EL (cell line): ENCODE results near the gene SYNPR.
A peak's percentile ranks its signal among the peaks of the same experiment; 100 is the strongest.

Experiments used
- DNase-seq: peaks from one replicate; pipeline ENCODE4 v3.0.0-alpha.2; 2016

SYNPR gene

GRCh38 chr3:63386568-63386967 is 108.5 kb downstream of the SYNPR start:
- peak; percentile 2 for DNase-seq

GRCh38 chr3:63387568-63387967 is 109.5 kb downstream of the SYNPR start:
- DNase-seq = peak; percentile 6

DNA sequence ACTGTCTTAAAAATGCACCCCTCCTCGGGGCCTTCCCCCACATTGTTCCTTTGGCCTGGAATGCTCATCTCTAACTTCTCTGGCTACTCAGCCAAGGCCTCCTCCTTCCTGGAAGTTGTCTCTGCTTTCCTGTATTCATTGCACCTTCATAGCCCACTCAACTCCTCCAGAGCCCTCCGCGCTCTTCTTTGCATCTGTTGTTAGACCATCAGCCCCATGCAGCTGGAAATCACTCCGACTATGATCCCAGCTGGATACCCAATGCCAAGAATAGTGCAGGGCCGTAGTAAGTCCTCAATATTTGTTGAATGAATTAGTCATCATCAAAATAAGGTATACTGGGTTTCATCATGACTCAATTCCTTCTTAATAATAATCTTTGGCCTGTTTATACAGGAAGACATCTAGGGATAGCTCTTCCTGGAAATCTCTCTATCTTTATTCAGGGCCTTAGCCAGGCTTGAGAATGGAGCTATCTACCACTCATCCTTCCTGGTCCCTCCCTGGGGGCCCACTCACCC is 112.7 kb downstream of the SYNPR start:
- DNase-seq = no peak

- no peak for DNase-seq
Observed at GRCh38 chr3:63395960-63396359, 117.9 kb downstream of the SYNPR start.

- peak; percentile 16 for DNase-seq
Observed at GRCh38 chr3:63400246-63400860, 122.2 kb downstream of the SYNPR start.

GRCh38 chr3:63405882-63406281 is 127.8 kb downstream of the SYNPR start:
- no peak for DNase-seq

DNA sequence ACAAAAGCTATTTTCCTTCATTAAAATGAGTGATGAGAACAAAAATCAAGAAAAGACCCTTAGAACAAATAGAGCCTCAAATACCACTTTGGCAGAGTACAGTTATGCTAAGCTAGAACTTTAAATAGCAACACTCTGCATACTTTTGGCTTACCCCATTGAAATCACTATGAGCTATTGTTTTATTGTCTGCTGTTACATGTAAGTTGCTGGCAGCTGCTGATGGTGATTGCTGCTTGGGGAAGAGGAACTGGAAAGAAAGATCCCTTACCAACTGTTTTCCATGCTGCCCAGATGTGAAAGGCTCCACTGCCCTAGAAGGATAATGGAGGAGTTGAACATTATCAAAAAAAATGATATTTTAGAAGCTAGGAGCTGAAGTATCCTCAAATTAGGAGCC is 135.4 kb downstream of the SYNPR start:
- DNase-seq = no peak

GRCh38 chr3:63414607-63415006 is 136.5 kb downstream of the SYNPR start:
- DNase-seq = no peak

DNA sequence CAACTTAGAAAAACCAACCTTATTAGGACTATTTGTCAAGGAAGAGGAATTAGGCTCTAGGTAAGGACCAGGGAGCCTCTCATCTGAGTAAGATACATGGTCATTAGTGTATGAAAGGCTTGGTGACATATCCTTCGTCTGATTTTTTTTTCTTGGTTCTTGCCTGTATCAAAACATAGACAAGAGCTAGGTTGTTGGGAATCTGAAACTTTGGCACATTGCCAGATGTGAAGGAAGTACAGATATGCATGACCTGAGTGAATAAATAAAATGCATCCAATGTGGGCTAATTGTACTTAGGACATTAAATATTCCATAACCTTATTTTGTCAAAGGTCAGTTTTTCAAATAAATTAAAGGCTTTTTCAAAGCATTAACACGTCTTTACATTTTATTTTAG is 151.8 kb downstream of the SYNPR start:
- DNase-seq = no peak

GRCh38 chr3:63430875-63431274 is 152.8 kb downstream of the SYNPR start:
- no peak for DNase-seq

DNA sequence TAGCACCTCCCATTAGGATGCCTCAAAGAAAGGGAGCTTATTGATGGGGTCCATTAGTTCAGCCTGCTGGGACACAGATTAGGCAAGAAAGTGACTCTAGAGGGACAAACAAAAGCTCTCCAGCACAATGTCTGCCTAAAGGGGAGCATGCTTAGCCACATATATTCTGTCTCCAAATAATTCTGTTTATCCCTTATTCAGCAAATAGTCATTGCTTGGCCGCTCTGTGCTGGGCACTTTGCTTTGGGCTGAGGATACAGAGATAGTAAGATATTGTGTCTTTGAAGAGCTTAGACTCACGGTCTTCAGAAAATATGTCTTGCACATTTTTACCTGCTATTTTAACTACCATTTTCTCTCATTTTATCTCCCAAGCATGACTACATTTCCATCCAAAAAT is 159.8 kb downstream of the SYNPR start:
- DNase-seq = no peak

- DNase-seq = no peak
Observed at GRCh38 chr3:63438826-63439371, 160.8 kb downstream of the SYNPR start.

DNA sequence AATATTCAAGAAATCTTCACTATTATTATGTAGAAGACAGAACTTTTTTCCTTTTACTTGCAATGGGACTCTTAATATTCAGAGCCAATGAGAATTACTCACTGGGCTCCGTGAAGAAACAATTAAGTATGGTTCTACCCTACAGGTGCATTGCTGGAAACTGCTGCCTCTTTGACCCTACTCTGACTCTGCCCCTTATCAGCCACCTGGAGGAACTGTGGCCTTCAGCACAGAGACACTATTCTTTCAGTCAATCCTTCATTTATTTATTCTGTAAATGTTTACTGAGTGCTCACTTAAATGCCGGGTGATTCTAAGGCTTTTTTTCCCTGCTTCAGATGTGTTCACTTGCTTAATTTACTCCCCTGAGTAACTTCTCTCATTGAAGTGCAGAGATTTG is 163.2 kb downstream of the SYNPR start:
- DNase-seq = no peak

GRCh38 chr3:63442918-63443317 is 164.8 kb downstream of the SYNPR start:
- no peak for DNase-seq

DNA sequence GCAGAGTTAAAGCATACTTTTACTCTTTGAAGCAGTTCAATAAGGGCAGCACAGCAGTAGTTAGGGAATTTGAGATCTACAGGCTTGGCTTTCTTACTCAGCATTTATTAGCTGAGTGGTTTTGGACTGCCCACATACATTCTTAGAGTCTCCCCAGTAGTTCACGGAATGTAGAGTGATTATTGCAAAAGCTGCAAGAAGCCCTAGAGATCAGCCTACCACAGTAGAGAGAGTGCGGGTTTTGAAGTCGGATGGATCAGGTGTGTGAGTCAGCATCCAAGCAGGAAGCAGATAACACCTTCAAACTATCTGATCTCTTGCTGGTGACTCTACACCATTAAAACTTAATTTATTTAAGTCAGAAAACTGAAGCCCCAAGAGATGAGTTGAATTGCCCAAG is 171.9 kb downstream of the SYNPR start:
- DNase-seq = no peak

- DNase-seq = no peak
Observed at GRCh38 chr3:63450634-63451363, 172.7 kb downstream of the SYNPR start.

DNA sequence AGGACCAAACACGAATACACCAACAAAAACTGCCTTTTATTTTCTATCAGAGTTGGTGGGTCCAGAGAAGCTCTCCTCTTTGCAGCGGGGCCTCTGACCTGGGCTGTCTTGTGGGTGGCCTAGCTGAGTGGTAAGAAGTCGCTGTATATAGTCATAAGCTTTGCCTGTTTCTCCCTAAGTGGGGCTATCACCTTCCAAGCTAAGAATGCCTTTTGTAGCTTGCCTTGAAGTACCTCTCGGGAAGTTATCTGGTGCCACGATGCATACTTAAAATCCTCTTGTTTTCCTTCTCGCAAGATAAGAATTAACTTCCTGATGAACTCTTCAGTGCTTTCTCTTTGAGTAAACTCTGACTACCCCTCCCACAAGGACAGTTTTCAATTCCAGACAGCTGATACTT is 178.8 kb downstream of the SYNPR start:
- DNase-seq = no peak

DNA sequence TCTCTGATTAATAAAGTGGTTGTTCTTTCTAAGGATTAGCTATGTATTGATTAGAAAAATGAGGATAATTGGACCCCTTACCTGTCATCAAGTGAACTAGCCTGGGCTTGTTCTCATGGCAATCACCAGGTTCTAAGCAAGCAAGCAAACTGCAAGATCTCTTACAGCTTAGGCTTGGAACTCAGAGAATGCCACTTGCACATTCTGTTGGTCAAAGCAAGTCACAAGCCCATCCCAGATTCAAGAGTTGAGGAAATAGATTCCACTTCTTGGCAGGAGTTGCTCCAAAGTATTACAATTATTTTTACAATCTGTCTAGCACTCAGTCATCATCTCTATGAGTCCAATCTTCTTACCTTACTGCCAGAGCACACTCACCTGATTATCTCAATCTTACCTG is 180.3 kb downstream of the SYNPR start:
- DNase-seq = no peak

- DNase-seq = no peak
Observed at GRCh38 chr3:63462732-63463131, 184.6 kb downstream of the SYNPR start.

DNA sequence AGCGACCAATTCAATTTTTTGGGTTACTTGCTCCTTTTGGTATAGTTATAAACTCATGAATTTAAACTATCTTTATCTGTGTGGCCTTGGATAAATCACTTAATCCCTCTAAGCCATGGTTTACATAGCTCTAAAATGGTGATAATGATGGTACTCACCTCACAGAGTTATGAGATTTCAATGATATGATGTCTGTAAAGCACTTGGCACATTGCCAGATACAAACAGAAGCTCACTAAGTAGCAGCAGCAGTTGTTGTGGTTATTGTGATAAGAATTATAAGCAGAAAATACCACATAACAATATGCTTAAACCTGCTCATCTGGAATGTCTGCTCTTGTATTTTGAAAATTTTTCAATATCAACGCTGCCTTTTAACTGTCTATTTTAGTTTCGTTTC is 189.3 kb downstream of the SYNPR start:
- no peak for DNase-seq

GRCh38 chr3:63470745-63471144 is 192.6 kb downstream of the SYNPR start:
- no peak for DNase-seq

DNA sequence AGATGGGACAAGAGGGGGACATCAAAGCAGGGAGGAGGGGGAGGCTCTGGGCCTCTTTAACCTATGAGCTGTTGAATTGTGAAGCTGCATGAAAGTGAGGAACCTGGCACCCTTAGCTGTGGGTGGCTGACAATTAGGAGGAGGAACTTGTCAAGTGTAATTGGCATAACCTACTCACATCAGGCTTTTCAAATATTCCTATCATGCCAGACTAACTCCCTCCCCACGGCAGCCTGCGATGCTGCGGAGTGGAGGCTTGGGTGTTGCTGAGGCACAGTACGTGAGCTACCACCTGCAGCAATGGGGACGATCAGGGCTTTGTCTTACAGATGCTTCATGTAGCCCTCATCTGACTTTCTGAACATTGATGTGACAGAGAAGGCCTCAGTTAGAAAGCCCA is 193.7 kb downstream of the SYNPR start:
- no peak for DNase-seq

DNA sequence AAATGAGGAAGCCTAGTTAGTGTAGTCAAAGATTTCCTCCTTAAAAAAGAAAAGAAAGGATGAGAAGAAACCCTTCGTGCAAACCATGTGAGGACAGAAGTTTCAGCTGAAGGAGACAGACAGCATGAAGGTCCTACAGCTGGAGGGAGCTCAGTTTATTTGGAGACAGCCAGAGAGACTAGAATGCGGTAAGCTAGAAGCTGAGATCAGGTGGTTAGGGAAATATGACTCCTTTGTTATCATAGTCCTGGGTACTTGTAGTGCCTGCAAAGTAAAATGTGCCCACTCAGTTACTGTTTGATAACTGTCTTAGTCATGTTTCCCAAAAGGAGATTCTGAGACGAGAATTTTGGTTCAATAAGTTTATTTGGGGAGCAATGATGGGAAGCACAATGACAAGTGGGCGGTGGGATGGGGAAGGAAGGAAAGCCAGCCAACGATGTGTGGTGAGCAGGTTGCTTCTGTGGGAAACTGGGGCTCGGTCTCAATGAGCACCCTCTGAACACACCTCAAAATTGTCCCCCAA is 195.6 kb downstream of the SYNPR start:
- DNase-seq = no peak
